HepG2 (cell line): ENCODE data around the gene NBEAL1. TPM values are rescaled to one million over a fixed set of nuclear protein-coding genes. Genes with fewer than 3 reads are reported as not detected.

Source experiments
- AFF4 ChIP-seq: sonication (generic); formaldehyde crosslinking; IDR thresholded peaks from 2 replicates; pipeline ENCODE4 v1.4.0; 2020; ENCODE audit warnings: missing genetic modification reagents
- CREM ChIP-seq, 2 experiments: sonication (generic) in 1 of 2; formaldehyde crosslinking in 1 of 2; IDR thresholded peaks; 2 replicates each; pipeline versions ENCODE4 v1.4.0 to v1.6.1; 2016 to 2020; ENCODE audit warnings: antibody characterized with exemption in 1 of 2, mild to moderate bottlenecking in 1 of 2, missing genetic modification reagents in 1 of 2
- DNMT3B ChIP-seq: conservative IDR thresholded peaks from 2 replicates; pipeline ENCODE4 v1.6.1; 2016; ENCODE audit warnings: missing biosample characterization, control low read depth
- KDM5B ChIP-seq: sonication (generic); formaldehyde crosslinking; IDR thresholded peaks from 2 replicates; pipeline ENCODE4 v1.4.0; 2020; ENCODE audit warnings: missing genetic modification reagents, mild to moderate bottlenecking, borderline replicate concordance
- KLF16 ChIP-seq, 2 experiments: sonication (generic) in 1 of 2; formaldehyde crosslinking in 1 of 2; IDR thresholded peaks; 2 replicates each; pipeline versions ENCODE4 v1.6.1 to v1.8.0; 2016 to 2023; ENCODE audit warnings: missing genetic modification reagents in 2 of 2, missing compliant biosample characterization in 1 of 2
- POGK ChIP-seq: sonication (generic); formaldehyde crosslinking; conservative IDR thresholded peaks from 2 replicates; pipeline ENCODE4 v1.8.0; 2022; ENCODE audit warnings: mild to moderate bottlenecking, moderate library complexity, missing genetic modification reagents
- RELA ChIP-seq: sonication (generic); formaldehyde crosslinking; IDR thresholded peaks from 2 replicates; pipeline ENCODE4 v1.4.0; 2020; ENCODE audit warnings: missing genetic modification reagents
- REST ChIP-seq, 2 experiments: IDR thresholded peaks; 2 replicates each; pipeline ENCODE4 v1.6.1; 2011 to 2012; ENCODE audit warnings: low read length in 2 of 2, borderline replicate concordance in 1 of 2, low read depth in 1 of 2, mild to moderate bottlenecking in 1 of 2, moderate library complexity in 1 of 2
- SATB2 ChIP-seq: sonication (generic); formaldehyde crosslinking; IDR thresholded peaks from 2 replicates; pipeline ENCODE4 v1.5.0; 2020; ENCODE audit warnings: missing genetic modification reagents
- ZNF276 ChIP-seq: sonication (generic); formaldehyde crosslinking; IDR thresholded peaks from 2 replicates; pipeline ENCODE4 v1.4.0; 2020; ENCODE audit warnings: mild to moderate bottlenecking, low read depth, missing genetic modification reagents
- ZNF317 ChIP-seq: sonication (generic); formaldehyde crosslinking; IDR thresholded peaks from 2 replicates; pipeline ENCODE4 v1.5.0; 2020; ENCODE audit warnings: mild to moderate bottlenecking, missing genetic modification reagents
- ZNF33B ChIP-seq: sonication (generic); formaldehyde crosslinking; IDR thresholded peaks from 2 replicates; pipeline ENCODE4 v1.5.1; 2020; ENCODE audit warnings: mild to moderate bottlenecking, missing genetic modification reagents
- ZNF432 ChIP-seq: sonication (generic); formaldehyde crosslinking; IDR thresholded peaks from 2 replicates; pipeline ENCODE4 v1.5.0; 2020; ENCODE audit warnings: missing genetic modification reagents, mild to moderate bottlenecking, borderline replicate concordance
- ZNF749 ChIP-seq: sonication (generic); formaldehyde crosslinking; IDR thresholded peaks from 2 replicates; pipeline ENCODE4 v1.8.0; 2022; ENCODE audit warnings: mild to moderate bottlenecking, missing genetic modification reagents, moderate library complexity, borderline replicate concordance
- ZSCAN9 ChIP-seq: IDR thresholded peaks from 2 replicates; pipeline ENCODE4 v1.6.1; 2016; ENCODE audit warnings: borderline replicate concordance
- polyA plus RNA-seq, 8 experiments: library from polyadenylated mRNA; depleted of rRNA in 3 of 8; stranded (reverse) in 7 of 8; unstranded in 1 of 8; fragments of >200 nt; fragmentation: Illumina TruSeq in 4 of 8; extraction: Trizol in 4 of 8; gene quantifications; 2 replicates each; pipeline versions ENCODE4 v1.2.1 to v1.2.3, GENCODE V29; 2011 to 2016; ENCODE audit warnings: low read depth in 4 of 8, missing spikeins in 1 of 8, mixed read lengths in 1 of 8; ENCODE audit not compliant: insufficient read depth in 1 of 8
- total RNA-seq, 5 experiments: library from RNA; depleted of rRNA; stranded (reverse); fragments of >200 nt; fragmentation: Illumina TruSeq; extraction: Trizol; gene quantifications; 2 replicates each; pipeline ENCODE4 v1.2.3, GENCODE V29; 2016; ENCODE audit warnings: low read depth in 1 of 5

The NBEAL1 gene
- total and polyA plus RNA-seq, 2 of the 13 experiments (the other 11 are each of a cell fraction or from before 2014, with no cell fraction given), result 6.4 to 15.7 TPM

GRCh38 chr2:203238704-203239526 is 224.2 kb downstream of the NBEAL1 start, which contains the start of gene CYP20A1 (continued):
- no peak for TF ChIP-seq AFF4 (CRISPR knock-in tag)
- TF ChIP-seq ZNF33B (CRISPR knock-in tag), result peak; percentile 91; the same call in 1 of the 2 replicates
- TF ChIP-seq KDM5B (CRISPR knock-in tag), result peak; percentile 98
- TF ChIP-seq ZNF749 (CRISPR knock-in tag), result peak; percentile 93; the same call in 1 of the 2 replicates
- TF ChIP-seq REST (IDR thresholded peaks at IDR 0.05; ENCODE audit: borderline replicate concordance in 1 of 2, low read depth in 1 of 2, low read length in 2 of 2), result peak in 1 of 2 experiments; percentile 48; a peak in 2 of 4 replicates
- TF ChIP-seq DNMT3B, result no peak
- TF ChIP-seq POGK (CRISPR knock-in tag), result peak; percentile 94
- peak; percentile 74; the same call in 1 of the 2 replicates for TF ChIP-seq ZNF276 (CRISPR knock-in tag)
- peak; percentile 74 for TF ChIP-seq SATB2 (CRISPR knock-in tag)
- TF ChIP-seq ZNF317 (CRISPR knock-in tag), result peak; percentile 92
- peak; percentile 96 for TF ChIP-seq ZSCAN9 (CRISPR knock-in tag)
- peak; percentile 54 for TF ChIP-seq CREM (IDR thresholded peaks at IDR 0.05)
- TF ChIP-seq CREM (CRISPR knock-in tag; IDR thresholded peaks at IDR 0.05), result peak; percentile 49; the same call in 1 of the 2 replicates
- 0 out of 2 replicates have a peak, but pooled peaks have one; percentile 27 for TF ChIP-seq ZNF432
- TF ChIP-seq KLF16 (CRISPR knock-in tag; IDR thresholded peaks at IDR 0.05), result peak in 1 of 2 experiments; percentile 98; a peak in 2 of 4 replicates
- peak; percentile 38; the same call in 1 of the 2 replicates for TF ChIP-seq RELA (CRISPR knock-in tag)
